K562 (cell line): ENCODE results near the gene SNX10.
A peak's percentile ranks its signal among the peaks of the same experiment; 100 is the strongest.

Experiments
- ATF7 ChIP-seq: fragments of 450-650 bp; IDR thresholded peaks from 2 replicates; pipeline ENCODE4 v1.7.1; 2014; ENCODE audit warnings: mild to moderate bottlenecking, moderate library complexity
- GABPA ChIP-seq: fragments of 200-800 bp; sonication (Bioruptor generic); conservative IDR thresholded peaks from 2 replicates; pipeline ENCODE4 v1.6.1; 2016; ENCODE audit warnings: low read depth, missing genetic modification characterization, missing compliant biosample characterization
- KLF1 ChIP-seq: fragments of 450-650 bp; IDR thresholded peaks from 2 replicates; pipeline ENCODE4 v1.6.1; 2016; ENCODE audit warnings: missing genetic modification characterization, missing compliant biosample characterization
- PHB ChIP-seq: fragments of 250-450 bp; sonication (Bioruptor Pico); IDR thresholded peaks from 2 replicates; pipeline ENCODE4 v1.5.0; 2021
- ZBTB40 ChIP-seq, 2 experiments: fragments of 450-650 bp in 1 of 2; sonication (generic) in 1 of 2; formaldehyde crosslinking in 1 of 2; IDR thresholded peaks; 2 replicates each; pipeline versions ENCODE4 v1.7.1 to v1.9.0; 2016 to 2022; ENCODE audit warnings: inconsistent platforms in 1 of 2, mild to moderate bottlenecking in 1 of 2, missing genetic modification reagents in 1 of 2
- ZNF24 ChIP-seq: fragments of 450-650 bp; IDR thresholded peaks from 2 replicates; pipeline ENCODE4 v1.6.1; 2016
- TF ChIP-seq, protein P1 (sequence below), 2 experiments: fragments of 250-450 bp in 1 of 2; fragments of 450-650 bp in 1 of 2; sonication (Bioruptor Pico) in 1 of 2; IDR thresholded peaks; 2 replicates each; pipeline versions ENCODE4 v1.6.1 to v1.8.0; 2016 to 2021; ENCODE audit warnings: mild to moderate bottlenecking in 2 of 2, moderate library complexity in 2 of 2, missing compliant biosample characterization in 1 of 2, missing genetic modification characterization in 1 of 2

- TF ChIP-seq GABPA (tag) (no peak), ZBTB40 (IDR thresholded peaks at IDR 0.05) (no peak), ZBTB40 (CRISPR knock-in tag; IDR thresholded peaks at IDR 0.05) (no peak), ATF7 (peak; percentile 31; the same call in 1 of the 2 replicates), KLF1 (no peak), ZNF24 (no peak), PHB (CRISPR knock-in tag) (no peak)
- TF ChIP-seq, protein P1, sequence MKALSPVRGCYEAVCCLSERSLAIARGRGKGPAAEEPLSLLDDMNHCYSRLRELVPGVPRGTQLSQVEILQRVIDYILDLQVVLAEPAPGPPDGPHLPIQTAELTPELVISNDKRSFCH (CRISPR knock-in tag; IDR thresholded peaks at IDR 0.05): no peak
- TF ChIP-seq, protein P1 (tag; IDR thresholded peaks at IDR 0.05): no peak
Observed at GRCh38 chr7:26295015-26295414, 3.4 kb downstream of the SNX10 start.
